ENCODE results near the gene ZNF710.

Gene ZNF710

DNA sequence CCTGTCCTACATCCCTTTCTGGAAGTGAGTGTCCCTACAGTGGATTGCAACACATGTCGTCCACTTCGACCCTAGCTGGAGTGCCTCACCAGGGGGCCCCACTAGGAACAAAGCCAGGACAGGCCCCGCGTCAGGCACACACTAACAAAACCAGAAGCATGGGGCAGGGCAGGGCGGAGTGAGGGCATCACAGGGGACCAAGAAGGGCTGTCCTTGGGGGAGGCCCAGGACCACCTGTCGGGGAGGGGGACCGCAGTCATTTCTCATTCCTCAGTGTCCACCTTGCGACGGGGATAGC lies 79.3 kb downstream of the ZNF710 start:
- peaks cover 78% of the 10 kb centered on the region for H3K36me3 ChIP-seq (ENCODE audit: insufficient read depth, low read length)
- H3K27ac ChIP-seq (ENCODE audit: low read length): no peak overlapping the region
- TF ChIP-seq EZH2 (IDR thresholded peaks at IDR 0.05; ENCODE audit: borderline replicate concordance, low read depth, low read length, severe bottlenecking): no peak
- TF ChIP-seq, protein P1, sequence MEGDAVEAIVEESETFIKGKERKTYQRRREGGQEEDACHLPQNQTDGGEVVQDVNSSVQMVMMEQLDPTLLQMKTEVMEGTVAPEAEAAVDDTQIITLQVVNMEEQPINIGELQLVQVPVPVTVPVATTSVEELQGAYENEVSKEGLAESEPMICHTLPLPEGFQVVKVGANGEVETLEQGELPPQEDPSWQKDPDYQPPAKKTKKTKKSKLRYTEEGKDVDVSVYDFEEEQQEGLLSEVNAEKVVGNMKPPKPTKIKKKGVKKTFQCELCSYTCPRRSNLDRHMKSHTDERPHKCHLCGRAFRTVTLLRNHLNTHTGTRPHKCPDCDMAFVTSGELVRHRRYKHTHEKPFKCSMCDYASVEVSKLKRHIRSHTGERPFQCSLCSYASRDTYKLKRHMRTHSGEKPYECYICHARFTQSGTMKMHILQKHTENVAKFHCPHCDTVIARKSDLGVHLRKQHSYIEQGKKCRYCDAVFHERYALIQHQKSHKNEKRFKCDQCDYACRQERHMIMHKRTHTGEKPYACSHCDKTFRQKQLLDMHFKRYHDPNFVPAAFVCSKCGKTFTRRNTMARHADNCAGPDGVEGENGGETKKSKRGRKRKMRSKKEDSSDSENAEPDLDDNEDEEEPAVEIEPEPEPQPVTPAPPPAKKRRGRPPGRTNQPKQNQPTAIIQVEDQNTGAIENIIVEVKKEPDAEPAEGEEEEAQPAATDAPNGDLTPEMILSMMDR (IDR thresholded peaks at IDR 0.05; ENCODE audit: borderline replicate concordance, extremely low read depth, low read length, poor library complexity, severe bottlenecking): no peak
- no peak overlapping the region for H2AFZ ChIP-seq (ENCODE audit: low read depth, low read length)
- H3K4me1 ChIP-seq (ENCODE audit: insufficient read depth, low read length): no peaks in the 10 kb centered on the region
- H4K20me1 ChIP-seq (ENCODE audit: insufficient read depth, low read length): 0 out of 2 replicates have a peak, but pooled peaks cover 3% of the 10 kb centered on the region
- H3K79me2 ChIP-seq (ENCODE audit: insufficient read depth, low read length): no peaks in the 10 kb centered on the region
- no peaks in the 10 kb centered on the region for H3K27me3 ChIP-seq (ENCODE audit: insufficient read depth, low read length, poor library complexity)
- ATAC-seq (ENCODE audit: insufficient read depth, low read depth) (no peak), DNase-seq (no peak)
- H3K4me3 ChIP-seq (ENCODE audit: low read depth in 1 of 2, low read length in 2 of 2): no peak overlapping the region
- no peak overlapping the region for H3K9ac ChIP-seq (ENCODE audit: low read depth, low read length)
- H3K4me2 ChIP-seq (ENCODE audit: insufficient read depth, low read length): no peak overlapping the region
- no peaks in the 10 kb centered on the region for H3K9me3 ChIP-seq (ENCODE audit: insufficient read depth, low read length, severe bottlenecking)

- Histone ChIP-seq H4K20me1 (ENCODE audit: insufficient read depth, low read length) (0 out of 2 replicates have a peak, but pooled peaks cover 3% of the 10 kb centered on the region), H2AFZ (ENCODE audit: low read depth, low read length) (no peak overlapping the region), H3K36me3 (ENCODE audit: insufficient read depth, low read length) (peaks cover 78% of the 10 kb centered on the region), H3K9ac (ENCODE audit: low read depth, low read length) (no peak overlapping the region), H3K79me2 (ENCODE audit: insufficient read depth, low read length) (no peaks in the 10 kb centered on the region), H3K27ac (ENCODE audit: low read length) (no peak overlapping the region), H3K4me2 (ENCODE audit: insufficient read depth, low read length) (no peak overlapping the region), H3K9me3 (ENCODE audit: insufficient read depth, low read length, severe bottlenecking) (no peaks in the 10 kb centered on the region), H3K4me1 (ENCODE audit: insufficient read depth, low read length) (no peaks in the 10 kb centered on the region), H3K27me3 (ENCODE audit: insufficient read depth, low read length, poor library complexity) (no peaks in the 10 kb centered on the region), H3K4me3 (ENCODE audit: low read depth in 1 of 2, low read length in 2 of 2) (no peak overlapping the region)
- DNase-seq: no peak
- TF ChIP-seq EZH2 (IDR thresholded peaks at IDR 0.05; ENCODE audit: borderline replicate concordance, low read depth, low read length, severe bottlenecking): no peak
- TF ChIP-seq, protein P1 (IDR thresholded peaks at IDR 0.05; ENCODE audit: borderline replicate concordance, extremely low read depth, low read length, poor library complexity, severe bottlenecking): no peak
- no peak for ATAC-seq (ENCODE audit: insufficient read depth, low read depth)
These were observed 79.8 kb downstream of the ZNF710 start for GRCh38 chr15:90080818-90081393.

DNA sequence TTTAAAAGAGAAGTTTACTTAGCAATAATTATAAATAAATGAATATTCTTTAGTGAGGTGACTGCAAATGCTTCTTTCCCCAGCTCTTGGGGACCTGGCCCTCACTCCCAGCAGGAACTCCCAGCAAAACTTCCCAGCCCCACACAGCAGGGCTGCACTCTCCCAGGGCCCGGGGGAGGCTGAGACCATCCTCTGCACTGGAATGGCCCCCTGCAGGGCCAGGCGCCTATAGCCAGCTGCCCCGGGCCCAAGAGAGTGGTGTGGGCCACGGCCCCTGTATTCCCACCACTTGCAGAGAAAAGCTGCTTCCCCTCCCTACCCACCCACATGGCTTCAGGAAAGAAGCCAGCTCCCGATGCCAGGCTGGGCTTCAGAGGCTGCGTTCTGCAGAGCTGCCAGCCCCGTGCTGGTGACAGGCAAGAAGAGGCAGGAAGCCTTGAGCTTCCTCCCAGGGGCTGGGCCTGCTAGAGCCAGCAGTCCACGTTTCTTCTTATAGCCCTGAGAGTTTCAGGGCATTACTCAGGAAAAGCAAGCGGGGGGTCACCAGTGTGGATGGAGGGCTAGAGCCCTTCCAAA lies 81.1 kb downstream of the ZNF710 start:
- TF ChIP-seq, protein P1 (IDR thresholded peaks at IDR 0.05; ENCODE audit: borderline replicate concordance, extremely low read depth, low read length, poor library complexity, severe bottlenecking): no peak
- ATAC-seq (ENCODE audit: insufficient read depth, low read depth) (no peak), DNase-seq (no peak)
- Histone ChIP-seq H3K79me2 (ENCODE audit: insufficient read depth, low read length) (no peaks in the 10 kb centered on the region), H4K20me1 (ENCODE audit: insufficient read depth, low read length) (0 out of 2 replicates have a peak, but pooled peaks cover 7% of the 10 kb centered on the region), H3K27me3 (ENCODE audit: insufficient read depth, low read length, poor library complexity) (no peaks in the 10 kb centered on the region), H3K4me1 (ENCODE audit: insufficient read depth, low read length) (no peaks in the 10 kb centered on the region), H3K9me3 (ENCODE audit: insufficient read depth, low read length, severe bottlenecking) (no peaks in the 10 kb centered on the region), H2AFZ (ENCODE audit: low read depth, low read length) (no peak overlapping the region), H3K9ac (ENCODE audit: low read depth, low read length) (no peak overlapping the region), H3K4me3 (ENCODE audit: low read depth in 1 of 2, low read length in 2 of 2) (no peak overlapping the region), H3K36me3 (ENCODE audit: insufficient read depth, low read length) (peaks cover 82% of the 10 kb centered on the region), H3K4me2 (ENCODE audit: insufficient read depth, low read length) (no peak overlapping the region), H3K27ac (ENCODE audit: low read length) (no peak overlapping the region)

All from DND-41 (cell line).